Measurements from ENCODE around the gene SURF6.
"Not testable (repeated sequence)": the region's sequence is repeated elsewhere in the genome, so short reads cannot be mapped to it uniquely, and the experiment has no call there.

Gene SURF6

DNA sequence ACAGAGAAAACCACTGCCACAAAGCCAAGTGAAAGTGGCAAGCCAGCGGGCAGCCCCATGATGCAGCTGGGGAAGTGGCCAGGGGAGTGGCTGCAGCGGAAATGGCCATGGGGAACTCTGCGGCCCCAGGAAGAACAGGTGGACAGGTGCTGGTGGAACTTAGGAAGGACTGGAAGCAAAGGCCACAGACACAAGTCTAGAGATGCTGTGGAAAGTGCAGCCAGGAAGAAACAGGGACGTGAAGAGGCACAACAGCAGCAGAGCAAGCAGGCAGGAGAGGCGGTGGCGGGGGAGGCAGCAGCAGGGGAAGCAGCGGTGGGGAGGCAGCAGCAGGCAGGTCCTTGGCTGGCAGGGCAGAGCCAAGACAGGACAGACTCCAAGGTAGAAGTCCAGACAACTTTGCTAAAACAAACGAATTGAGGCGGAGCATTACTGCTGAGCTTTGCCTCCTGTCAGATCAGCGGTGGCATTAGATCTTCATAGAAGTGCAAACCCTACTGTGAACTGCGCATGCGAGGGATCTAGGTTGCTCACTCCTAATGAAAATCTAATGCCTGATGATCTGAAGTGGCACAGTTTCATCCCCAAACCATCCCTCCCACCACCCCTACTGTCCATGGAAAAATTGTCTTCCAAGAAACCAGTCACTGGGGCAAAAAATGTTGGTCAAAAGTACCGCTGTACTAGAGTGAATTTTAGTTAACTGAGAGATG is 11.8 kb downstream of the SURF6 start:
- TF ChIP-seq, protein P1, sequence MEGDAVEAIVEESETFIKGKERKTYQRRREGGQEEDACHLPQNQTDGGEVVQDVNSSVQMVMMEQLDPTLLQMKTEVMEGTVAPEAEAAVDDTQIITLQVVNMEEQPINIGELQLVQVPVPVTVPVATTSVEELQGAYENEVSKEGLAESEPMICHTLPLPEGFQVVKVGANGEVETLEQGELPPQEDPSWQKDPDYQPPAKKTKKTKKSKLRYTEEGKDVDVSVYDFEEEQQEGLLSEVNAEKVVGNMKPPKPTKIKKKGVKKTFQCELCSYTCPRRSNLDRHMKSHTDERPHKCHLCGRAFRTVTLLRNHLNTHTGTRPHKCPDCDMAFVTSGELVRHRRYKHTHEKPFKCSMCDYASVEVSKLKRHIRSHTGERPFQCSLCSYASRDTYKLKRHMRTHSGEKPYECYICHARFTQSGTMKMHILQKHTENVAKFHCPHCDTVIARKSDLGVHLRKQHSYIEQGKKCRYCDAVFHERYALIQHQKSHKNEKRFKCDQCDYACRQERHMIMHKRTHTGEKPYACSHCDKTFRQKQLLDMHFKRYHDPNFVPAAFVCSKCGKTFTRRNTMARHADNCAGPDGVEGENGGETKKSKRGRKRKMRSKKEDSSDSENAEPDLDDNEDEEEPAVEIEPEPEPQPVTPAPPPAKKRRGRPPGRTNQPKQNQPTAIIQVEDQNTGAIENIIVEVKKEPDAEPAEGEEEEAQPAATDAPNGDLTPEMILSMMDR (IDR thresholded peaks at IDR 0.05; ENCODE audit: borderline replicate concordance, insufficient read depth, low read depth, low read length), result no peak
- H3K4me3 ChIP-seq (ENCODE audit: low read depth, low read length), result no peak overlapping the region

DNA sequence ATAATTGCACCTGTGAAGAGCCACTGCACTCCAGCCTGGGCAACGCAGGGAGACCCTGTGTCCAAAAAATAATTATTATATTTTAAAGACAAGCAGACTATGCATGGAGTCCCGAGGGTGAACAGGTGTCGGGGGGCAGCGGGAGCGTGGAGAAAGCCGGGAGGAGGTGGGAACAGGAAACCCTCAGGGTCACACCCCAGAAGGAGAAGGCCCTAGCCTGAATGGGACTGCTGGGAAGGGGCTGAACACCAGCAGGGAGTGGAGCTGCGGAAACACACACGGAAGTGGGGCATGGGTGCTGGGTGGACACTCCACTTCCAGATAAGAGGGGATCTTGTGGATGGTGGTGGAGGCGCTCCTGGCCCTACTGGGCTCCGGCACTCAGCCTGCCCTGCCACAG is 12.8 kb downstream of the SURF6 start:
- no peak overlapping the region for H3K4me3 ChIP-seq (ENCODE audit: low read depth, low read length)
- TF ChIP-seq, protein P1 (IDR thresholded peaks at IDR 0.05; ENCODE audit: borderline replicate concordance, insufficient read depth, low read depth, low read length), result no peak

DNA sequence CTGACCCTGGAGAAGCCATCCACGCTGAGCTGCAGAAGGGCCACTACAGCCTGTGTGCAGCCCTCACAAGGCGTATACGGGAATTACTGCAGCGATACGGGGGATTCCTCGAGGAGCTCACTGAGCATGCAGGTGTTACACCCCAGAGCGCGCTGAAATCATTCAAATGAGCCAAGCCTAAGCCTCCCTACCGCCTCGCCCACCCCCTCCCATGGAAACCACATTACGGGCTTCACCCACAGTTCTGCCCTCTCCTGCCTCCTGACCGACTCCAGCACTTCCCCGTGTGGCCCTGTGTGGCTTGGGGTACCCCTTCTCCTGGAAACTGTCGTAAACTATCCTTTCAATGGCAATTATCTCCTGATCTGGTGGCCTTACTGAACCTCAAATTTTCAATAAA is 13.3 kb downstream of the SURF6 start:
- TF ChIP-seq, protein P1 (IDR thresholded peaks at IDR 0.05; ENCODE audit: borderline replicate concordance, insufficient read depth, low read depth, low read length), result no peak

DNA sequence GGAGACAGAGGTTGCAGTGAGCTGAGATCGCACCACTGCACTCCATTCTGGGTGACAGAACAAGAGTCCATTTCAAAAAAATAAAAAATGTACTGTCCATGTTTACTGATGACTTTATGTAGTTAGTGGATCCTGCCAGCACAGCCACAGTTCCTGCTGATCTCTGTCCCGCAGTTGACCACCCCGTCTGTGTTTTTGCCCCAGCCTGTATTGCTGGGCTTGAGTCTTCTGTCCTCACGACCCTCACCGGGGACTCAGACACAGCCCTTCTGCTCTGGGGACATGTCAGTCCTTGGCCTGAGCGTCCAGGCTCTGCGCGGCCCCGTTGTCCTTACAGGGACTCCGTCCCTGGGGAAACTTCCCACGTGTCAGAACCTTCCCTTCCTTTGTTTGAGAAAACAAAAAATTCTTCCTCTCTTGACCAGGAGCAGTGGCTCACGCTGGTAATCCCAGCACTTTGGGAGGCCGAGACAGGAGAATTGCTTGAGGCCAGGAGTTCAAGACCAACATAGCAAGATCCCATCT is 14.5 kb downstream of the SURF6 start:
- TF ChIP-seq, protein P1 (IDR thresholded peaks at IDR 0.05; ENCODE audit: borderline replicate concordance, insufficient read depth, low read depth, low read length), result no peak
- H3K4me3 ChIP-seq (ENCODE audit: low read depth, low read length), result no peak overlapping the region

More for the DNA sequence above, 13.3 kb downstream of the SURF6 start:
- H3K4me3 ChIP-seq (ENCODE audit: low read depth, low read length), result no peak overlapping the region

DNA sequence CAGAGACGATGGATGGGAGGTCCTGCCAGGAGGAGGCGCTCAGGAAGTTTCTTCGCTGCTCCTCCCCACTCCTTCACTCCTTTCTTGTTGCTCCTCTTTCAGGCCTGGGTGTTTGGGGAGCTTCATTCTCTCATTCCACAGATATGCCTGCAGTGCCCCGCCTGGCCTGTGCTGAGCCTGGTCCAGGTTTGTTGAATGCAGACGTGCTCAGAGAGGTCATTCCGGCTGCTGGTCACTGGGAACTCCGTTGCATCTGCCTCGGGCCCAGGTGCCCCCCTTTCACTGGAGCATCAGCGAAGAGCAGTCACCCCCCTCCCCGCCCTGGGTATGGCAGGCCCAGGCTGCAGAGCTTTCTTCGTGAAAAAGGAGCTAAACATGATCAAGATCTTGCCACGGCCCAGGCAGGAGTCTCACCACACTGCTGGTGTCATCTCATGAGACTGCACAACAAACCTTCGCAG is 15.5 kb downstream of the SURF6 start:
- no peak overlapping the region for H3K4me3 ChIP-seq (ENCODE audit: low read depth, low read length)

DNA sequence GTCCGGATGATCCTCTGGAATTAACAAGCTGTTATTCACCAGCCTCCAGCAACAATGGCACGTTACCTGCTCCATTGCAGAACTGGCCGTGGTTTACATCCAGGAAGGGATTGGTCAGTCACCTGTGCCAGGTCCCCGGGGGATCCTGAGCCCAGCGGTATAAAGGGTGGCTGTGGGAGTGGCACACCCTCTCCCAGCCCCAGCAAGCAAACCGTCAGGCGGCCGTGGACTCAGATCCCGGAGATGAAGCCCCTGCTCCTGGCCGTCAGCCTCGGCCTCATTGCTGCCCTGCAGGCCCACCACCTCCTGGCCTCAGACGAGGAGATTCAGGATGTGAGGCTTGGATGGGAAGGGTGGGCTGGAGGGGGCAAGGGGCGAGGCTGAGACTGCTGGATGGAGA is 18.4 kb downstream of the SURF6 start:
- not testable (repeated sequence) for H3K4me3 ChIP-seq (ENCODE audit: low read depth, low read length)

More for the DNA sequence above, 15.5 kb downstream of the SURF6 start:
- TF ChIP-seq, protein P1 (IDR thresholded peaks at IDR 0.05; ENCODE audit: borderline replicate concordance, insufficient read depth, low read depth, low read length), result no peak

DNA sequence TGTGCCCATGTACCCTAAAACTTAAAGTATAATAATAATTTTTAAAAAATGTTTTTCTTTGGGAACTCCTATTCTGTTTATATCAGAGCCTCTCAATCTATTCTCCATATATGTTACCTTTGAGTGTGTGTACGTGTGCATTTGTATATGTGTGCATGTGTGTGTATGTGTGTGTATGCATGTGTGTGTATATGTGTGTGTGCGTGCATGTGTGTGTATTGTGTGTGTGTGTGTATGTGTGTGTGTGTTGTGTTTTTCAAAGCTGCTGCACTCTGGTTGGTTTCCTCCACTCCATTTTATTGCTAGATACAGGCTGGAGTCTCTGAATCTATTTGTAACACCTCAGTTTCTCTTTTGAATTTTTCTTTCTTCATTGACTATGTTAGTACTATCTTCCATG is 20.0 kb downstream of the SURF6 start:
- H3K4me3 ChIP-seq (ENCODE audit: low read depth, low read length), result no peak overlapping the region
- TF ChIP-seq, protein P1 (IDR thresholded peaks at IDR 0.05; ENCODE audit: borderline replicate concordance, insufficient read depth, low read depth, low read length), result no peak
